ENCODE measurements around the gene ATP6V1G3.

GRCh38 chr1:198529414-198529813 is 11.1 kb downstream of the ATP6V1G3 start:
- TF ChIP-seq CTCF (IDR thresholded peaks at IDR 0.05): no peak
- TF ChIP-seq EZH2 (IDR thresholded peaks at IDR 0.05): no peak
